ENCODE data around the gene HSDL2.
"Not testable (repeated sequence)": the region's sequence is repeated elsewhere in the genome, so short reads cannot be mapped to it uniquely, and the experiment has no call there.

HSDL2 gene

GRCh38 chr9:112505086-112505485 lies 125.2 kb downstream of the HSDL2 start:
- no peak for DNase-seq

DNA sequence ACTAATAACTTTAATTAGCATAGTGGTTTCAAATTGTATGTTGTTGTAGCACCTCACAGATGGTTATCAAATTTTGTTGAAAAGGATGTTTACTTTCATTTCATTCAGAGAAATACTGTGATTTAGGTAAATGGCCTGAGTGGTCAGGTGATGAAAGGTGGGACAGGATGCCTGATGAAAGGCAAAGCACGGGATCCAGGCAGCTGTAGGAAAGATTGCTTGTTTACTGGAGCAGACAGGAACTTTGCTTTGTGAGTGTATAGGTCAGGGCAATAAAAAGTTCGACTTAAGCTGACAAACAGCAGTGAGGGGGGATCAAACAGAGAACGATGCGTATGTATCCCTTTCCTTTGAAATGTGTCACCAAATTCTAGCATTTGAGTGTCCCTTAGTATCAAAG lies 125.7 kb downstream of the HSDL2 start:
- DNase-seq = no peak

- DNase-seq = no peak
Observed at GRCh38 chr9:112506571-112506970, 126.7 kb downstream of the HSDL2 start.

DNA sequence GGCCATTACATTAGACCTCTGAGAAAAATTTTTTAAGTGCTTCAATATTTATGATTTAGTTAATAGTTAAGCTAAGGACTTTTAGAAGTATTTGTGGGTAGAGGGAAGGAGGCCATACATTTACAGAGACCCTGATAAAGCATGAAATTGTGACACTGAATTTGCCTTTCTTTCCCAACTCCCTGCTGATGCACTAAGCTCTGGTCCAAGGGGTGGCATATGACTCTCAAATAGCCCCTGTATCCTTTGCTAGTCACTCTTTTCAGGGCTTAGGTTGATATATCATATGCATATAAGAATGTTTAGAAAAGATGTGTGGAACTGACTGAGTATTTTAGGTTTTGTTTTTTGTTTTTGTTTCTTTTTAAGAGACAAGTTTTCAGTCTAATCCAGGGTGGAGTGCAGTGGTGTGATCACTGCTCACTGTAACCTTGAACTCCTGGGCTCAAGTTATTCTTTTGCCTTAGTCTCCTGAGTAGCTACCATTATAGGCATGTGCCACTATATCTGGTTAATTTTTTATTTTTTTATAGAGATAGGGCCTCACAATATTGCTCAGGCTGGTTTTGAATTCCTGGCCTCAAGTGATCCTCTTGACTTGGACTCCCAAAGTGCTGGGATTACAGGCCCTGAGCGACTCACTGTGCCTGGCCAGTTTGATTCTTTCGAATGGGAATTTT lies 127.2 kb downstream of the HSDL2 start:
- DNase-seq = no peak

- no peak for DNase-seq
Observed at GRCh38 chr9:112508377-112508776, 128.5 kb downstream of the HSDL2 start.

DNA sequence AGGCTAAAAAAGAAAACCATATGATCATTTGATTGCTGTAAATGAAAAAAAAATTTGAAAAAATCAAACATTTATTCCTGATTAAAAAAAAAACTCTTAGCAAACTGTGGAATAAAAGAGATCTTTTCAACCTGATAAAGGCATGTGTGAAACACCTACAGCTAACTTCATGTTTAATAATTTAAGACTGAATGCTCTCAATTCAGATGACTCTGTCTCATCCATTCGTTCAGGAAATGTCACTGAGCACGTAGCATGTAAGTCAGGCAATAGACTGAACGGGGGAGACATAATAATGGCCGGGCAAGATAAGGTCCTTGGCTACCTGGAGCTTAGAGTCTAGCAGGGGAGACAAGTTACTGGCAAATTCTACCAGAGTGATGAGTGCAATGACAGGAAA lies 132.5 kb downstream of the HSDL2 start:
- not testable (repeated sequence) for DNase-seq

GRCh38 chr9:112516769-112517168 lies 136.9 kb downstream of the HSDL2 start:
- no peak for DNase-seq

- DNase-seq = no peak
Observed at GRCh38 chr9:112520069-112520468, 140.2 kb downstream of the HSDL2 start.

- DNase-seq = no peak
Observed at GRCh38 chr9:112520656-112521055, 140.7 kb downstream of the HSDL2 start.
